Activated naive CD4-positive, alpha-beta T cell treated with Interleukin-2 at 50 U/mL for 16 hours (primary cell): Measurements from ENCODE around the gene PSMB8.
"Not testable (repeated sequence)": the region's sequence is repeated elsewhere in the genome, so short reads cannot be mapped to it uniquely, and the experiment has no call there.

Source experiments
- DNase-seq: peaks from one replicate; pipeline ENCODE4 v3.0.0-alpha.2; 2020

The PSMB8 gene

DNA sequence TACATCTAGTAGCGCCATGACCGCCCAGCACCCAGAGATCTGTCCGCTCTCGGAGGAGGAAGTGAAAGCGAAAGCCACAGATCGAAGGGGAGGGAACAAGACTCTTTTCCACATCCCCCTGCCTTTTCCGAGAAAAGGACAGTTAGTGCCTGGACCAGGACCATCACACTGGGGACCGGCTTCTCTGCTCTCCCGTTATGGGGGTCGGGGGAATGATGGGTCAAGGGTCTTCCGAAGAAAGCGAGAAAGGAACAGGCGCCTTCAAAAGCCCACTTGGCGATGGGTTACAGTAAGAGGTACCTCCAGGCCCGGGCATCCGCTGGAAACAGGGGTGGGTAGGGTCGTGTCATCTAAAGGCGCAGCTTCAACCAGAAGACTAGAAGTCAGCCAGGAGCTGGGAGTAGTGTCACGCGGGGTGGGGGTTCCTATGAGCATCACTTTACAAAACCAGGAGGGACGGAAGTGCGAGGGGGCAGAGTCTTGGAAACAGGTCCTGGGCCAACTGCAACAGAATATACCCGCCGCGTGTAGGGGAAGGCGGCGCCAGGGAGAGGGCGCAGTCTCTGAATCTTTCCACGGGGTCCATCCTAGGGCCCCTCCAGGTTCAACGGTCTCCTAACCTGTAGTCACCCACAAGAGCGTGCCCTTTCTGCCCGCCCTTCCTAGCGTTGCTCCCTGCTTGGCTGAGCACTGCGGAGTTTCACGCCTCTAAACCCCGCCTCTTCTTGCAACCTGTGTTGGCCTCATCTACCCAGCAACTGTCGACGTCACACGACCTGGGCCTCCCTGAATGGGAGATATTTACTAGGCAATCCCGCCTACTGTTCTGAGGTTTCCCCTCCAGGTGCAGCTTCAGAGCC is at the start of gene PSMB8:
TSS of gene PSMB8 (minus strand) at position 69 of the 860 bp plus-strand sequence. CDS start at position 18, 51 bp downstream.
- peak; percentile 98 for DNase-seq

DNA sequence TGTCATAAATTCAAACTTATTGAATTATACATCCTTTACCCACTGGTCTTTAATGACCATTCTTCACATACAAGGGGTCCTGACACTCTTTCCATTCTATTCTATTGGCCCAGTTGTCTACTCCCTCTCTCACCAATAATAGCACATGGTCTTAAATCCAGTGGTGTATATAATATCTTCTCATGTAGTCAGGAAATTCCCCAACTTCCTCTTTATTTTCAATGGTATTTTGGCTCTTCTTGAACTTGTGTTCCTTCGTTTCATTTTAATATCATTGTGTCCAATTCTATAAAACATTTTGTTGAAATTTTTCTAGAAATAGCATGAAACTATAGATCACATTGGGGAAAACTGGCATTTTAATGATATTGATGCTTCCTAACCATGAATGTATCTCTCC is 47.0 kb upstream of the PSMB8 start:
- DNase-seq = no peak

DNA sequence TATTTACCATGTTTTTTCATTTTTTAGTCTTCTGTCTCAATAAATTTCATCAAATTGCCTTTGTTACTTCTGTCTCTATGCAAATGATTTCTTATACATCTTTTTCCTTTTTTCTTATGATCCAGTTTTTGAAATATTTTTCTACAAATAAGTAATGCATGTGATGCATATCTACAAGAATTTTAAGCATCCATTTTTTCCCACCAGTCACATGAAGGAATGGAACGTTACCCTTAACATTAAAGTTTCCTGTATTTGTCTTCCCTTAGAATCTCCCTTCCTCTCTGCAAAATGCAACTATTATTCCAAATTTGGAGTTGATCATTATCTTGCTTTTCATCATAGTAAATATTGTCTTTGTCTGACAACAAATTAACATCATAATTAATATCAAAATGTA is 45.7 kb upstream of the PSMB8 start:
- DNase-seq = no peak

DNA sequence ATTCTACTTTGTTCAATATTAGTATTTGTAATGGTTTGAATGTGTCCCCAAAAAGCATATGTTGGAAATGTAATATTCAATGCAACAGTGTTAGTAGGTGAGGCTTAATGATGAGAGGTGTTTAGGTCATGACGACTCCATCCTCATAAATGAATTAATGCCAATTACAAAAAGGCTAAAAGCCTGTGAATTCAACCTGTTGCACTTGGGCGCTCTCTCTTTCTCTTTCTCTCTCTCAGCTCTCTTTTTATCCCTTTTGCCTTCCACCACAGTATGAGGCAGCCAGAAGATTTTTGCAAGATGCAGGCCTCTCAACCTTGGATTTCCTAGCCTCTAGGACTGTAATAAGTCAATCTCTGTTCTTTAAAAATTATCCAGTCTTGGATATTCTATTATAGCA is 44.7 kb upstream of the PSMB8 start:
- DNase-seq = no peak

DNA sequence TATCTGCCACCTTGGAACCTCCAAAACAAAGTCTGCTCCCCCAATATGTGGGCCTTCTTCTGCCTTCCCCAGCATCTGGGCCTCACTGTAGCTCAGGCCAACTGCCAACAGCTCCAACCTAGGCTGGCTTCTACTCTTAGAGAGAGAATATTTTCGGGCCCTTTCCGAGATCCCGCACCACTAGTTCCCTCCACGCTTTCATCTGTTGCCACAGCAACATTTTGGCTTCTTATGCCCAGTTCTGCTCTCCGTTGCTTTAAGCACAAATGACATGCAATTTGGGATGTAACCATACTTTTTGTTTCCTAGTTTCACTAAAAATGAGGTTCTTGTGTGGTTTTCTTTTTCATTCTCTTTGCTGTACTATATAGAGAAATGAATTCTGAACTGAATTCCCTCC is 43.8 kb upstream of the PSMB8 start:
- DNase-seq = no peak

DNA sequence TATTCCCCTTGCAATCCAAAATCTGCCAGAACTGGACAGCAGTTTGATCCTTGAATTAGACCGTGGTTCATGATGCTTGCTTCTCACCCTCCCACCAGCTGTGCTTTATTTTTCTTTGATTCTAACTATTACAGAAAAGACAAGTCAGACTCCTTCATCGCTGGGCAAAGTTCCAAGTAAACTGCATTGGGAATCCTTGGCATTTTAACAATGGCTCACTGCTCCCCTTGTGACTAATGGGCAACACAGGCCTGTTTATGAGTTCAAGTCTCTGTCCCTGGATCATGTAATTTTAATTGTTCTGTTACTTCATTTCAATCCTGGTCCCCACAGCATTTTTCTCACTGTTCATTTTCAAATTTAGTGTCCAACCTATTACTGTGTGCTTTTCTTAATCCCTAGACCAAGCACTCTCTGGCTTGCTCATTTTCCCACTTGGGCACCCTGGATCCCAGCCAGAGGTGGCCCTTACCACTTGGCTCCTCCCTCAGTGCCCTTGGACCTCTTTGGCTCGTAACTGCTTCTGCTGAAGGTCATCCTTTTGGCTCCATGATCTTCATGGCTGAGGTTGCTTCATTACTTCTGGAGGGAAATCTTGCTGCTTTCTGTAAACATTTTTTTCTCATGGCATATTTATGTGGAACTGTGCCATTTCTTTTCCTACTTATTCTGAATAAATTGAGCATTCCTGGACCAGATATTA is 43.0 kb upstream of the PSMB8 start:
- DNase-seq = no peak

DNA sequence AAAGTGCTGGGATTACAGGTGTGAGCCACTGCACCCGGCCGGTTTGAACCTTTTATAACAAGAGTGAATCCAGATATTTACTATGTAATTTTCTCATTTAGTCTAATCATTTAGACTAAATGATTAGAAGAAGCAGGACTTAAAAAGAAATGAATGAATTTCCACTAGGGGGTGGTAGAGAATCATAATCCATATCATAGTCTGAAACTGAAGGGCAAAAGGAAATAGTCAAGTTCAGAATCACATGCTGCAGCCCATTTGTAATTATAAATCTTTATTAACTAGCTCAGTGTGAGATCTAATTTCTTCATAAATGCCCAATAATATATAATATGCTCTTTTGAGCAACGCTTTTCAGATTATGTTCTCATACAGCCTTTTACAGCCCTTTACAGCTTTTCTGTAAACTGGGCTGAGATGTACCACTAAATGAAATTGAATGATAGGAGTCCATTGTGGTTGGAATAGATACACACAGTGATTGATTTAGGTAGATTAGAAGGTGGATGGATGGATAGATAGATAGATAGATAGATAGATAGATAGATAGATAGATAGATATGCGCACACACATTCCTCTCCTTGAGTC is 41.9 kb upstream of the PSMB8 start:
- DNase-seq = no peak

DNA sequence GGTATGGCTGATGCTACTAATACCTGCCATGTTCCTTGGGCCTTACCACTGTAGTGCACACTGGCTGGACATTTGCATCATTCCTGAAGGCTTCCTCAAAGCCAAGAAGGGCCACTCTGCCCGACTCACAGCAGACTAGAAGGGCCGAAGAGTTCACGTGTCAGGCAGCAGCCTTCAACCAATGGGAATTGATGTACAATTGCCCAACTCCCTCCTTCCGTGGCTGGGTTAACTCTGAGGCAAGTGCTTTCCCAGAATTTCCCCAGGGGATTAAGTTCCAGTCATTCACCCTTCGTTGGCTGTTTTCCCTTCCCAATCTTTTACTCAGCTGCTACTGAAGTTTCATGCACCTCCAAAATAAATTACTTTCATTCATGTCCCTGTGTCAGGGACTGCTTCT is 39.9 kb upstream of the PSMB8 start:
- DNase-seq = no peak

DNA sequence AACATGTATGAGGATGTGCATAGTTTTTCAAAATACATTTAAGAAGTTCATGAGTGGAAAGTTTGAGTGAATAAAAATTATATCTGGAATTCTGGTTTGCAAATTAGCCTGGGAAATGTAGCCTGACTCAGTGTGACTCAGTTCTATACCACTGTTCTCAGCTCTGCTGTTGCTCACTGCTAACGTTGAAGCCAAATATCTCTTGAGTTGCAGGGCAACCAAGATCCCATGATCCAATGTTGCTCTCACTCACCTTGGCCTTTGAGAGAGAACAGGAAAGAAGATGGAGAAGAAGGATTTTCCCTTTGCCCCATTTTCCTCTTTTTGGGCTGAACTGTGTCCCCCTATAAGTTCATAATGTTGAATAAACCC is 39.0 kb upstream of the PSMB8 start:
- DNase-seq = no peak

DNA sequence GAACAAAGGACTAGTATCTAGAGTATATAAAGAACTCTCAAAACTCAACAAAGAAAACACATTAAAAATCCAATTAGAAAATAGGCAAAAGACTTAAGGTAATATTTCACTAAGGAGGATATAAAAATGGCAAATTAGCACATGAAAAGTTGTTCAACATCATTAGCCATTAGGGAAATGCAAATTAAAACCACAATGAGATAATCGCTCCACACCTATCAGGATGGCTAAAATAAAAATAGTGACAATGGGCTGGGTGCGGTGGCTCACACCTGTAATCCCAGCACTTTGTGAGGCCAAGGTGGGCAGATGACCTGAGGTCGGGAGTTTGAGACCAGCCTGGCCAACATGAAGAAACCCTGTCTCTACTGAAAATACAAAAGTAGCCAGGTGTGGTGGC is 37.1 kb upstream of the PSMB8 start:
- not testable (repeated sequence) for DNase-seq

DNA sequence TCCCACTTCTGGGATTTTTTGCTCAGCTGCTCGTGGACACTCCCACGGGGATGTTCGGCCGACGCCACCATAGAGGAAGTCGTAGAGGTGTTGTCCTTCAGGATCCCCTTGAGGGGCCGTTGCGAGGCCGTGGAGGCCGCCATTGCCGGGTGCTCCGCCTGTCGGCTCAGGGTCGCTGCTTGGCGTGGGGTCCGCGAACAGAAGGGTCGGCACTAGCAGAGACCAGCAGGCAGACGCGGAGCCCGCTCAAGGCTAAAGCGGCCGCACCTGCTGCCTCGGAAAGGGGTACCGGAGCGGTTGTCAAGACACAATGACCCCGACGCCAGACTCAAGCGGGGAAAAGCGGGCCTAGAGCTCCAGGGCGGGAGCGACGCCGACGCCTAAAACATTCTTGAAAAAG is 35.8 kb upstream of the PSMB8 start:
- no peak for DNase-seq

DNA sequence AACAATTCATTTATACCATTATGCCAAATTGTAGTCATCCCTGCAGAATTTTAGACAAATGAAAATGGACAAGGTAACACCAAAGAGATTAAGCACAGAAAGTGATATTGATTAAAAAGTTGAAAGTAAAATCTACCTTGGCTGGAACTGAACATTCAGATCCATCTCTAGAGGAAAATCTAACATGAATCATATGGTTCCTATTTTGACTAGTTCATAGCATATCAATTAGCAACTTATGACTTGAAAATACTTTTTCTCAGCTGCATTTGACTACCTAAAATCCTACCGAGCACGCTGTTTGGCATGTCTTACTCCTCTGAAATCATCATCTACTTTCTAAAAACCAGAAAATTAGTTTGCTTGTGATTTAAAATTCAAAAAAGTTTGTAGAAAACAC is 32.8 kb upstream of the PSMB8 start:
- DNase-seq = no peak

DNA sequence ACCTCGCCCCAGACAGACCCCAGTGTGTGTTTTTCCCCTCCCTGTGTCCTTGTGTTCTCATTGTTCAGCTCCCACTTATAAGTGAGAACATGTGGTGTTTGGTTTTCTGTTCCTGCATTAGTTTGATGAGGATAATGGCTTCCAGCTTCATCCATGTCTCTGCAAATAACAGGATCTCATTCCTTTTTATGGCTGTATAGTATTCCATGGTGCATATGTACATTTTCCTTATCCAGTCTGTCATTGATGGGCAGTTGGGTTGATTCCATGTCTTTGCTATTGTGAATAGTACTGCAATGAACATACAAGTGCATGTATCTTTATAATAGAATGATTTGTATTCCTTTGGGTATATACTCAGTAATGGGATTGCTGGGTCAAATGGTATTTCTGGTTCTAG is 30.1 kb upstream of the PSMB8 start:
- not testable (repeated sequence) for DNase-seq

DNA sequence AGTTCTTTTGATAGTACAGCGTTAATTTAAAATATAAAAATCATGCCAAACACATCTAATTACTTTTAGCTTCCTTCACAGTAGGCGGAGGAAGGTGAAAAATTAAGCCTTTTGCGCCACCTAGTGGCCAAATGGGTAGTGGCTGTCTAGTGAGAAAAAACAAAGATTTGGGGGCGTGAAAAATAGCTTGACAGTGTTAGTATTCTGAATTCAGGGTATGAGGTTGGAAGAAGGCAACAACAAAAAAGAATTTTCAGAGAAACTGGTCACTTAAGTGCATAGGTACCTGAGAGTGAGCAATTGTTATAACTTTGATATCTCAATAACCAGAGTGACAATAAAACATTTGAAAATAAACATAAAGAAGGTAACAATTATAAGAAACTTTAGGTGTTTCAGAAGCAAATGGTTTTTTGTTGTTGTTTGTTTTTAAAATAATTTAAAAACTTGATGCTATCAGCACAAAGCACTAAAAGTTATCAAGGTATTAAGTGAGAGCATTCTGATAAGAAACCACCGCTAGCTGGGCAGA is 24.5 kb upstream of the PSMB8 start:
- DNase-seq = peak; percentile 86

DNA sequence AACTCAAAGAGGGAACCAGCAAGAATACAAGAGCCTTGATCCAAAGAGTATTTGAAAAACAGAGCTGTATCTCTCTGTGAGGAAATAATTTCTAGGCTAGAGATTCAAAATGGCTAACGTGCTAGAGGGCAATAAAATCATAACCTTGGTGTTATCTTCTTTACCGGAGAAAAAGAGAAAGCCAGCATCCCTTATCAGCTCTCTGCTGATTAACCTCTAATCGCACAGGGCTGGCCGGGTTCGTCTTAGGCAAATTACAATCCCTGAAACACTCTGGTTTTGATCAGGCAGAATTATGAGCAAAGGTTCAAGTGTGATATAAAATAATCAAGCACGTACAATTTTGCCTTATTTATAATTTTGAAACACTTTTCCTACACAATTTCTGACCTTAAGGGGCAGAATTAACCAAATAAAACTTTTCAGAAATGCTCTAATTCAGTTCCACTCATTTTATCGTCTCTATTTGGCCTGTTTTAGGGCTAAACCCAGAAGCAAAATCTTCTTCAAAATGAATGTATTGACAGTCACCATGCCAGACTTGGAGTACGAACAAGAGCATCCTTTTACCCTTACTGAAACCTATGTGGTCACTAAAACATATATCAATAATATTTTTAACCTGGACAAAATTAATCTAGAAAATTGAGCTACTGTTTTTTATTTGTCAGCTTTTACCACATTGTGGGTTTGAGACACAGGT is 23.9 kb upstream of the PSMB8 start:
- no peak for DNase-seq

DNA sequence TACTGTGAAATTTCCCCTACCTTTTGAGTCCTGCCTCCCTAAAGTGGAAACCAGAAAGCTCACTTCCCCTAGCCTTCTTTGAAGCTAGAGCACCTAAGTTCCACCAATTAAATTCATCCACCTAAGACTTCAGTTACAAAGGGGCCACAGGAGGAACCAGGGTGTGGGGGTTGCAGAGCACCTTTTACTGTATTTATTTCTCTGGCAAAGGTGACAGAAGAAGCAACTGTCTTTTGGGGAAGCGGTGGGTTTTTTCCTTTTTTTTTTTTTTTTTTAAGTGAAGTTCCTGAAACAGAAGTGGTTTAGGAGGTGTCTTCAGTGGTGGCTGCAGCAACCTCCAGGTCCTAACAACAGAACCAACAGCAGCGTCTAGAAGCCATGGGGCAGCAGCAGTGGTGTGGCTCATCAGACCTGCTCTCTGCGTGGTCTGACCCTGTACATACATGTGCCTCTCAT is 23.2 kb upstream of the PSMB8 start:
- no peak for DNase-seq

DNA sequence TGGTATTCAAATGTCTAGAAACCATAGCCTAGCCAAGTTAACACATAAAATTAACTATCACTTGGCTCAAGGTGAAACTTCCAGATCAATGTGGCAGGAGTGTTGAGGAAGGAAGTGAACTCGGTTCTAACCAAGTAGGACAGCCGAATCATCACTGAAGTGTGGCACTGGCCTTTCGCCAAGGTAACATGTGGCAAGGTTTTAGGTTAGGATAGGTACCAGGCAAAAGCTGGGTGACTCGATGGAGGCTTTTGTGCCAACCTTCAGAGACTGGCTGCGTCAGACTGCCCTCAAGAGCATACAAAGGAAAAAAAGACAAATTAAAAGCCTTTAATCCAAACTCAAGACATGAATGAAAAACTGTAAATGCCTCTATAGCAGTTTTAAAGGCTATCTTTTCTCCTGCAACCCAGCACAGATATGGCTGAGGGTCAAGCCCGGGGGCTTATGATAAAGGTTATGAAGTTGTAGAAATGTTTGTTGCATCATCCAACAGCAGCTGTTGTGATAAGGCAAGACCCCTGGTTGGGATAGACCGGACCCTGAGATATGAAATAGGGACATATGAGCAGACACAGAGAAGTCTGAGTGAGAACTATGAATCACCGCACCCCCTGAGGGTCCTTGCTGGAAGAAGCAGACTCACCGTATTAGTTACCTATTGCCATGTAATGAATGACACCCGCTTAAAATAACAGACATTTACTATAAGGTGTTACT is 22.0 kb upstream of the PSMB8 start:
- no peak for DNase-seq

DNA sequence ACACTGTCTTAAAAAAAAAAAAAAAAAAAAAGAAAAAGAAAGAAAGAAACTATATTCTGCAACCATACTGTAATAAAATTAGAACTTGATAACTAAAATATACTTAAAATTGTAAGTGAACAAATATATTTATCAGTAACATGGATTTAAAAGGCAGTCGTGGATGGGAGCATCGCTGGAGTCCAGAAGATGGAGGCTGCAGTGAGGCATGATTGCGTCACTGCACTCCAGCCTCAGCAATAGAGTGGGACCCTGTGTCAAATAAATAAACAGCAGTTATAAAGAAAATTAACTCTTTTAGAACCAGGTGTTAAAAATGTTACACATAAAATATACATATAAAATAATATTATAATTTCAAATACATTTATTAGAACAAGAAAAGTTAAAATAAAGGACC is 18.9 kb upstream of the PSMB8 start:
- no peak for DNase-seq

DNA sequence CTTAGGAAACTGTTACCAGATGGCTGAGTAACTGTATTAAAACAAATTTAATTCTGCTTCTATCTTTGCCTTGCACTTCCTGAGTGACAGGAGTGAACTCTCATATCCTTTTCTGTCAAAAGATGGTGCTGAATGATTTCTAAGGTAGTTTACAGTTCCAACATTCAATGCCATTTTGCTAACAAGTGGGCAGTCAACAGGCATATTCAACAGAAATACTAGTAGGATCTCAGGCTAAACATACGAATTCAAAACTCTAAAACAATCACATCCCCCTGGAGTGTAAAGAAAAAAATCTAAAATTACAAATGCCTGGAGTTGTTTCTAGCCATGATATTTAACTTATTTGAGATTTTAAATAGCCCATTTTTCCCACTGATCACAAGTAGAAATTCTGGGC is 16.8 kb upstream of the PSMB8 start:
- DNase-seq = no peak

DNA sequence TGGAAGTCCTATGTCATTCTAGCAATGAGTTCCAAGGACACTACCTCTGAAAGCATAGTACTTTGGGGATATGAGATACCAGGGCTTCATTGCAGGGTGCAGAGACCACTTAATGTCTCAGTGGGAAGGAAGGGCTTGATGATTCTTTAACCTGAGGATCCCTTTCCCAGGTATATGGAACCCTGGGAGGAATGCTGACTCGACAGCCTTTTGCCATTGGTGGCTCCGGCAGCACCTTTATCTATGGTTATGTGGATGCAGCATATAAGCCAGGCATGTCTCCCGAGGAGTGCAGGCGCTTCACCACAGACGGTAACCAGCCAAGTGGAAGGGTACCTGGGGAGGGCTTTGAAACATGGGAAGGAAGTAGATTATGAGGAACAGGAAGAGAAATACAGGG is 14.3 kb upstream of the PSMB8 start:
- no peak for DNase-seq

DNA sequence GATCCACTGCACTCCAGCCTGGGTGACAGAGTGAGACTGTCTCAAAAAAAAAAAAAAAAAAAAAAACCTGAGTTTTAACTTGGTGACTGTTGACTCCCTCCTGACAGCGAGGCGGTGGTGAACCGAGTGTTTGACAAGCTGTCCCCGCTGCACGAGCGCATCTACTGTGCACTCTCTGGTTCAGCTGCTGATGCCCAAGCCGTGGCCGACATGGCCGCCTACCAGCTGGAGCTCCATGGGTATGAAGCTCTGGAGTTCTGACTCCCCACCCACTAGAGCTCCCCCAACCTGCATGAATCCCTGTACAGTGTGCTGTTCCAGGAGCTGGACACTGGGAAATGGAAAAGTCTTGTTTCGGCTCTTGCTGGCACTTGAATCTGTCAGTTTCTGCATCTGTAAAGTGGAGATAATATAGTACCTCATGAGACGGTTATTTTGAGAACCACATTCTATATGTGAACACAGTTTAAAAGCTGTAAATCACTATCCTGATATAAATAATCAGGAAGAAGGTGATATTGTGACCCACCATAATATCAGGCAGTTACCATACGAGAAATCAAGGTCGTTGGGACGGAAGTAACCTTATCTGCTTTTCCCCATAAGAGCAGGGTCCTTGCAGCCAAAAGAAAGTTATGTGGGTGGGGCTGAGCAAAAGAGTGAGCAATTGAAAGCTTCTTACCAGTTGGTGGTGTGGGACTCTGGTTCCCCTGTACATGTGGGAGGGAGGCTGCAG is 13.5 kb upstream of the PSMB8 start:
- DNase-seq = no peak
